Vagina (tissue), 2 donors: ENCODE measurements around the gene MKRN2OS.

ENCODE experiments used
- POLR2A ChIP-seq, 2 donors: fragments of 450-650 bp; IDR thresholded peaks; one replicate each; pipeline ENCODE4 v1.6.1; 2017; ENCODE audit warnings: antibody characterized with exemption in 2 of 2, mild to moderate bottlenecking in 2 of 2, moderate library complexity in 2 of 2
- TF ChIP-seq, protein P1 (sequence below), 3 experiments: fragments of 450-650 bp in 2 of 3; fragments of 200-600 bp in 1 of 3; sonication (generic) in 1 of 3; IDR thresholded peaks; one replicate each; pipeline ENCODE4 v1.5.1; 2017 to 2019; ENCODE audit warnings: antibody characterized with exemption in 3 of 3, mild to moderate bottlenecking in 2 of 3, moderate library complexity in 2 of 3

GRCh38 chr3:12584083-12584482 is 38.8 kb upstream of the MKRN2OS start:
- TF ChIP-seq, protein P1, sequence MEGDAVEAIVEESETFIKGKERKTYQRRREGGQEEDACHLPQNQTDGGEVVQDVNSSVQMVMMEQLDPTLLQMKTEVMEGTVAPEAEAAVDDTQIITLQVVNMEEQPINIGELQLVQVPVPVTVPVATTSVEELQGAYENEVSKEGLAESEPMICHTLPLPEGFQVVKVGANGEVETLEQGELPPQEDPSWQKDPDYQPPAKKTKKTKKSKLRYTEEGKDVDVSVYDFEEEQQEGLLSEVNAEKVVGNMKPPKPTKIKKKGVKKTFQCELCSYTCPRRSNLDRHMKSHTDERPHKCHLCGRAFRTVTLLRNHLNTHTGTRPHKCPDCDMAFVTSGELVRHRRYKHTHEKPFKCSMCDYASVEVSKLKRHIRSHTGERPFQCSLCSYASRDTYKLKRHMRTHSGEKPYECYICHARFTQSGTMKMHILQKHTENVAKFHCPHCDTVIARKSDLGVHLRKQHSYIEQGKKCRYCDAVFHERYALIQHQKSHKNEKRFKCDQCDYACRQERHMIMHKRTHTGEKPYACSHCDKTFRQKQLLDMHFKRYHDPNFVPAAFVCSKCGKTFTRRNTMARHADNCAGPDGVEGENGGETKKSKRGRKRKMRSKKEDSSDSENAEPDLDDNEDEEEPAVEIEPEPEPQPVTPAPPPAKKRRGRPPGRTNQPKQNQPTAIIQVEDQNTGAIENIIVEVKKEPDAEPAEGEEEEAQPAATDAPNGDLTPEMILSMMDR (IDR thresholded peaks at IDR 0.05) = no peak
- no peak for TF ChIP-seq POLR2A (IDR thresholded peaks at IDR 0.05)
